Endothelial cell of umbilical vein (primary cell): Measurements from ENCODE around the gene RAB9B. TPM values are rescaled to one million over a fixed set of nuclear protein-coding genes. Genes with fewer than 3 reads are reported as not detected.

Source experiments
- BruUV-seq: library from RNA; stranded (reverse); fragments of 400-500 nt; replicated peaks from 2 replicates; lab custom pipeline; 2021; lab: Mats Ljungman, UMichigan
- CTCF ChIA-PET: fragments of 300-600, 350-600 bp; sonication (Branson Sonifier 250); formaldehyde crosslinking; loops from one replicate; lab custom pipeline; 2021; ENCODE audit warnings: antibody characterized with exemption, inconsistent platforms; lab: Charles Lee
- POLR2A ChIA-PET: fragments of 300-600, 350-600 bp; sonication (Branson Sonifier 250); formaldehyde crosslinking; loops from one replicate; lab custom pipeline; 2021; ENCODE audit warnings: antibody characterized with exemption, inconsistent platforms; lab: Charles Lee
- DNase-seq: peaks from one replicate; pipeline ENCODE4 v3.0.0-alpha.2; 2011; ENCODE audit warnings: low read depth, low spot score
- FAIRE-seq: peaks from 2 replicates; lab custom pipeline; 2011; peaks lifted over from hg19 to GRCh38; lab: Jason Lieb, UNC
- H2AFZ ChIP-seq: 2 replicates; pipeline ENCODE4 v1.6.0; 2012; ENCODE audit warnings: low read depth, low read length, control low read depth, inconsistent platforms
- H3K27ac ChIP-seq: 2 replicates; pipeline ENCODE4 v1.5.1; 2011; ENCODE audit warnings: low read depth, mild to moderate bottlenecking, control low read depth, low read length, moderate library complexity; ENCODE audit not compliant: insufficient read depth
- H3K27me3 ChIP-seq, 2 experiments: 2 replicates each; pipeline versions ENCODE4 v1.6.0 to v1.6.1; 2011; ENCODE audit warnings: low read length in 2 of 2, mixed read lengths in 1 of 2; ENCODE audit not compliant: control insufficient read depth in 2 of 2, insufficient read depth in 2 of 2
- H3K36me3 ChIP-seq, 2 experiments: 2 replicates in 1 of 2; 3 replicates in 1 of 2; pipeline ENCODE4 v1.5.1; 2011; ENCODE audit warnings: low read length in 2 of 2, mild to moderate bottlenecking in 1 of 2, moderate library complexity in 1 of 2; ENCODE audit not compliant: control insufficient read depth in 2 of 2, insufficient read depth in 2 of 2; ENCODE audit errors: extremely low read depth in 1 of 2
- H3K4me1 ChIP-seq: 3 replicates; pipeline ENCODE4 v1.5.1; 2011; ENCODE audit warnings: mild to moderate bottlenecking, low read length; ENCODE audit not compliant: control insufficient read depth, insufficient read depth; ENCODE audit errors: extremely low read depth
- H3K4me2 ChIP-seq: 2 replicates; pipeline ENCODE4 v1.6.1; 2011; ENCODE audit warnings: low read length, control low read depth, mixed read lengths; ENCODE audit not compliant: insufficient read depth
- H3K4me3 ChIP-seq, 3 experiments: fragments of 200-600 bp in 1 of 3; sonication (generic), shearing (Covaris generic) in 1 of 3; replicated peaks in 1 of 3; 2 replicates each; pipeline ENCODE4 v1.5.1; 2011 to 2016; ENCODE audit warnings: control low read depth in 3 of 3, low read length in 3 of 3, mild to moderate bottlenecking in 2 of 3, inconsistent platforms in 1 of 3, low read depth in 1 of 3, moderate library complexity in 1 of 3; ENCODE audit not compliant: insufficient read depth in 1 of 3
- H3K79me2 ChIP-seq: 2 replicates; pipeline ENCODE4 v1.6.0; 2012; ENCODE audit warnings: low read length, inconsistent platforms; ENCODE audit not compliant: control insufficient read depth, insufficient read depth
- H3K9ac ChIP-seq: replicated peaks from 2 replicates; pipeline ENCODE3; 2011; ENCODE audit warnings: low read length, control low read depth; ENCODE audit not compliant: insufficient read depth; ENCODE audit errors: extremely low read depth
- H3K9me1 ChIP-seq: replicated peaks from 3 replicates; pipeline ENCODE4 v1.6.0; 2011; ENCODE audit warnings: mild to moderate bottlenecking, low read length; ENCODE audit not compliant: control insufficient read depth, insufficient read depth; ENCODE audit errors: extremely low read depth
- H3K9me3 ChIP-seq: replicated peaks from 2 replicates; pipeline ENCODE4 v1.5.1; 2012; ENCODE audit warnings: low read length, inconsistent platforms; ENCODE audit not compliant: control insufficient read depth, insufficient read depth
- H4K20me1 ChIP-seq: replicated peaks from 2 replicates; pipeline ENCODE3; 2011; ENCODE audit warnings: mild to moderate bottlenecking, low read length; ENCODE audit not compliant: control insufficient read depth, insufficient read depth; ENCODE audit errors: extremely low read depth
- CTCF ChIP-seq, 2 donors: IDR thresholded peaks; 1 replicate in 1 of 2; 2 replicates in 1 of 2; pipeline ENCODE4 v1.5.1; 2011; ENCODE audit warnings: low read length in 2 of 2, mild to moderate bottlenecking in 2 of 2, moderate library complexity in 2 of 2, control low read depth in 1 of 2, inconsistent platforms in 1 of 2, low read depth in 1 of 2; ENCODE audit not compliant: insufficient read depth in 1 of 2; ENCODE audit errors: extremely low read depth in 1 of 2
- EZH2 ChIP-seq: IDR thresholded peaks from 2 replicates; pipeline ENCODE4 v1.6.1; 2012; ENCODE audit warnings: borderline replicate concordance, low read depth, mild to moderate bottlenecking, moderate library complexity, low read length, inconsistent platforms; ENCODE audit not compliant: severe bottlenecking
- FOS ChIP-seq: IDR thresholded peaks from 2 replicates; pipeline ENCODE4 v1.6.1; 2011; ENCODE audit warnings: mild to moderate bottlenecking, low read length, moderate library complexity, borderline replicate concordance; ENCODE audit not compliant: insufficient read depth
- GATA2 ChIP-seq: IDR thresholded peaks from 2 replicates; pipeline ENCODE4 v1.7.0; 2011; ENCODE audit warnings: low read depth, mild to moderate bottlenecking, moderate library complexity, mixed read lengths, low read length; ENCODE audit not compliant: insufficient read length, insufficient read depth
- MAX ChIP-seq: IDR thresholded peaks from 2 replicates; pipeline ENCODE4 v1.6.1; 2011; ENCODE audit not compliant: insufficient read depth, insufficient read length
- MYC ChIP-seq: IDR thresholded peaks from one replicate; pipeline ENCODE4 v1.6.1; 2011; ENCODE audit warnings: mild to moderate bottlenecking, low read depth, low read length
- POLR2A ChIP-seq: IDR thresholded peaks from 2 replicates; pipeline ENCODE4 v1.6.1; 2012; ENCODE audit warnings: low read depth, mild to moderate bottlenecking, control low read depth, low read length
- dilution Hi-C: fragments of 300-500 bp; cut with MboI; formaldehyde crosslinking; loops from one replicate; pipeline ENCODE4 v1.15.0; 2019; ENCODE audit warnings: low sequenced_read_pairs; ENCODE audit not compliant: extremely low pct_ligation_motif_present
- intact Hi-C: fragments of 100-400 bp; cut with micrococcal nuclease; formaldehyde crosslinking; loops from one replicate; pipeline ENCODE4 v1.10.0; 2022
- polyA plus RNA-seq, 4 experiments: library from polyadenylated mRNA; depleted of rRNA in 3 of 4; stranded (reverse) in 3 of 4; unstranded in 1 of 4; fragments of >200 nt; gene quantifications; 2 replicates each; pipeline versions ENCODE4 v1.2.1 to v1.2.3, GENCODE V29; 2011 to 2012; ENCODE audit warnings: missing spikeins in 1 of 4
- total RNA-seq: library from RNA; stranded (reverse); gene quantifications from 2 replicates; pipeline ENCODE4 v1.2.3, GENCODE V29; 2021

Gene RAB9B
- total and polyA plus RNA-seq, 2 donors (not counting 3 experiments of a cell fraction or from before 2014, with no cell fraction given) = 0.18 to 0.55 TPM

- no peak overlapping the region for H3K27ac ChIP-seq
- no peak overlapping the region for H3K9ac ChIP-seq
- H3K9me3 ChIP-seq = no peaks in the 10 kb centered on the region
- BruUV-seq = no TSS peak
- no peak overlapping the region for H3K4me3 ChIP-seq
- no peaks in the 10 kb centered on the region for H4K20me1 ChIP-seq
- POLR2A ChIA-PET = no interaction called here
- CTCF ChIA-PET = no interaction called here
- TF ChIP-seq GATA2 = no peak
- TF ChIP-seq POLR2A = no peak
- no peak for TF ChIP-seq MAX
- TF ChIP-seq EZH2 = no peak
- TF ChIP-seq CTCF (IDR thresholded peaks at IDR 0.05; ENCODE audit: extremely low read depth in 1 of 2, insufficient read depth in 1 of 2, low read depth in 1 of 2, low read length in 2 of 2) = no peak
- TF ChIP-seq FOS = no peak
- no peak for TF ChIP-seq MYC
- H3K27me3 ChIP-seq = no peaks in the 10 kb centered on the region
- H2AFZ ChIP-seq = no peak overlapping the region
- H3K9me1 ChIP-seq = no peaks in the 10 kb centered on the region
- intact Hi-C loops (no loop called here), dilution Hi-C loops (no loop called here)
- FAIRE-seq (peak; percentile 49), DNase-seq (peak; percentile 6)
- no peak overlapping the region for H3K4me2 ChIP-seq
- no peaks in the 10 kb centered on the region for H3K36me3 ChIP-seq
- H3K4me1 ChIP-seq = no peaks in the 10 kb centered on the region
- no peaks in the 10 kb centered on the region for H3K79me2 ChIP-seq
These were observed 46.5 kb upstream of the RAB9B start for GRCh38 chrX:103878466-103879122.
